Neural crest cell (in vitro differentiated cells): ENCODE data around the gene PAK4. TPM values are rescaled to one million over a fixed set of nuclear protein-coding genes. Genes with fewer than 3 reads are reported as not detected.
A peak's percentile ranks its signal among the peaks of the same experiment; 100 is the strongest.

Experiments
- DNase-seq: peaks from one replicate; pipeline ENCODE4 v3.0.0; 2021; ENCODE audit warnings: low read depth, mixed read lengths, low spot score
- H3K27ac Mint-ChIP-seq: one replicate; pipeline ENCODE4 v1.8.0; 2021; ENCODE audit warnings: mild to moderate bottlenecking, mixed read lengths; ENCODE audit not compliant: unreplicated experiment
- H3K27me3 Mint-ChIP-seq: 2 replicates; pipeline ENCODE4 v1.8.0; 2021; ENCODE audit warnings: low read depth, mild to moderate bottlenecking, mixed read lengths
- H3K36me3 Mint-ChIP-seq: 2 replicates; pipeline ENCODE4 v1.8.0; 2021; ENCODE audit warnings: low read depth, mild to moderate bottlenecking, mixed read lengths
- H3K4me1 Mint-ChIP-seq: 2 replicates; pipeline ENCODE4 v1.8.0; 2021; ENCODE audit warnings: mixed read lengths
- H3K4me3 Mint-ChIP-seq: one replicate; pipeline ENCODE4 v1.8.0; 2021; ENCODE audit warnings: mild to moderate bottlenecking, mixed read lengths
- H3K9me3 Mint-ChIP-seq: 2 replicates; pipeline ENCODE4 v1.8.0; 2021; ENCODE audit warnings: mixed read lengths
- CTCF ChIP-seq: fragments of 200-600 bp; sonication (generic); conservative IDR thresholded peaks from 2 replicates; pipeline ENCODE4 v1.5.0; 2021; ENCODE audit warnings: antibody characterized with exemption, mild to moderate bottlenecking
- long read RNA-seq: library from polyadenylated mRNA; unstranded; transcript quantifications from one replicate; pipeline ENCODE4 v2.0.0, GENCODE V29; 2020
- total RNA-seq: library from RNA; stranded (reverse); gene quantifications from 2 replicates; pipeline ENCODE4 v1.2.1, GENCODE V29; 2021

Gene PAK4
- total RNA-seq: 54.4 and 56.8 TPM in 2 replicates
- long read RNA-seq: 0 reads

- peak; percentile 97 for DNase-seq
- H3K4me3 Mint-ChIP-seq: peak within 1 kb of the TSS; percentile 93
- H3K36me3 Mint-ChIP-seq: no peaks in the 10 kb centered on the region
- H3K9me3 Mint-ChIP-seq: no peaks in the 10 kb centered on the region
- no peak for TF ChIP-seq CTCF
- peaks cover 7% of the 10 kb centered on the region for H3K27me3 Mint-ChIP-seq
- peaks cover 49% of the 10 kb centered on the region for H3K4me1 Mint-ChIP-seq
- H3K27ac Mint-ChIP-seq: peak within 1 kb of the TSS; percentile 97
These were observed at the start of gene PAK4 for GRCh38 chr19:39125554-39126311. PAK4 (plus strand) TSS chr19:39125786; CDS start chr19:39169554, 43,768 bp downstream.

- Mint-ChIP-seq H3K4me3 (no peak overlapping the region), H3K27ac (no peak overlapping the region), H3K36me3 (no peaks in the 10 kb centered on the region), H3K9me3 (no peaks in the 10 kb centered on the region), H3K4me1 (no peaks in the 10 kb centered on the region), H3K27me3 (peaks cover 57% of the 10 kb centered on the region)
- DNase-seq: no peak
- no peak for TF ChIP-seq CTCF
These were observed 48.3 kb upstream of the PAK4 start for GRCh38 chr19:39077323-39077722.

GRCh38 chr19:39078436-39079200 lies 47.0 kb upstream of the PAK4 start:
- Mint-ChIP-seq H3K27ac (no peak overlapping the region), H3K27me3 (peaks cover 70% of the 10 kb centered on the region)
- TF ChIP-seq CTCF: no peak

GRCh38 chr19:39080431-39080830 lies 45.2 kb upstream of the PAK4 start:
- Mint-ChIP-seq H3K9me3 (no peaks in the 10 kb centered on the region), H3K27ac (no peak overlapping the region), H3K4me1 (no peaks in the 10 kb centered on the region), H3K27me3 (peaks cover 83% of the 10 kb centered on the region), H3K4me3 (no peak overlapping the region), H3K36me3 (no peaks in the 10 kb centered on the region)
- TF ChIP-seq CTCF: no peak
- no peak for DNase-seq

More at GRCh38 chr19:39078436-39079200, 47.0 kb upstream of the PAK4 start:
- Mint-ChIP-seq H3K4me1 (no peaks in the 10 kb centered on the region), H3K36me3 (no peaks in the 10 kb centered on the region), H3K4me3 (no peak overlapping the region), H3K9me3 (no peaks in the 10 kb centered on the region)
- DNase-seq: no peak

- no peak for DNase-seq
- Mint-ChIP-seq H3K4me3 (no peak overlapping the region), H3K9me3 (no peaks in the 10 kb centered on the region), H3K27me3 (peaks cover 88% of the 10 kb centered on the region), H3K36me3 (no peaks in the 10 kb centered on the region), H3K4me1 (no peaks in the 10 kb centered on the region), H3K27ac (no peak overlapping the region)
- TF ChIP-seq CTCF: no peak
These were observed 43.4 kb upstream of the PAK4 start for GRCh38 chr19:39082167-39082566.
